Stimulated activated CD8-positive, alpha-beta memory T cell treated with anti-CD3 and anti-CD28 coated beads, Interleukin-7, amount 100 ng/mL, for 4 hours (primary cell): ENCODE data around the gene TMPRSS11D.

Experiments used
- DNase-seq, 2 donors: peaks; one replicate each; pipeline ENCODE4 v3.0.0-alpha.2; 2020; ENCODE audit warnings: low read depth in 2 of 2

The TMPRSS11D gene, protein sequence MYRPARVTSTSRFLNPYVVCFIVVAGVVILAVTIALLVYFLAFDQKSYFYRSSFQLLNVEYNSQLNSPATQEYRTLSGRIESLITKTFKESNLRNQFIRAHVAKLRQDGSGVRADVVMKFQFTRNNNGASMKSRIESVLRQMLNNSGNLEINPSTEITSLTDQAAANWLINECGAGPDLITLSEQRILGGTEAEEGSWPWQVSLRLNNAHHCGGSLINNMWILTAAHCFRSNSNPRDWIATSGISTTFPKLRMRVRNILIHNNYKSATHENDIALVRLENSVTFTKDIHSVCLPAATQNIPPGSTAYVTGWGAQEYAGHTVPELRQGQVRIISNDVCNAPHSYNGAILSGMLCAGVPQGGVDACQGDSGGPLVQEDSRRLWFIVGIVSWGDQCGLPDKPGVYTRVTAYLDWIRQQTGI

DNA sequence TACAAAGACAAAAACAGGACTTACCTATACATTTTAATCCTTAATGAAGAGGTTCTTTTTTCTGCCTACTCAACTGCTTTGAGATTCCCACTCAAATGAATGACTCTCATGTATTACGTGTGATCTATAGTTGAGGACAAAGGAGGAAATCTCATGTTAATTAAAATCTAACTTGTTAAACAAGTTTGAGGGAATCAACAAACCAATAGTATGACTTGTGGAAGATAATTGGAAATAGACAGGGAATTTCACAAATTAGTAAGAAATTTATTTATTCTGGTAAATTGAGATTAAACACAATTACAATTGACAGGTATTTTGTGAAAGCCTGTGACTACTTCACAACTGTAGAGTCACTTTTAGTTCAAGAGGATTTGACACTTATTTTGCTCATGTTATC, at the start of gene TMPRSS11D:
Gene TMPRSS11D (minus strand): TSS at position 101 of the 400 bp plus-strand sequence. CDS start 69 bp downstream, at position 32.
- DNase-seq = no peak

DNA sequence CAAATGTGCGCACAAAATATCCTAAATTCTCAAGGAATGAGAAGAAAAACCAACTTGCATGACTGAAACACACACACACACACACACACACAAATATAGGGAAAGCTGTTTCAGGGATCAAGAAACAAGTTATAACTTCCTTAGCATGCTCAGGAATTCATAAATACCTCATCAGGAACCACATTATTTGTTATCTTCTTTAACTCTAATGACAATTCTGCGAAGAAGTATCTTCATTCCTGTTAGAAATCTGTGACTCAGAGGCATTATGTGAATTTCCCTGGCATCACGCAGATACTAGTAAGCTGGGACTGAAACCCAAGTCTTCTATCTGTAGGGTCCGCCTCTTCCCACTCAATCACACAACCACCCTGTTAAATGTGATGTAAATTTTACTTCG, 49.2 kb upstream of the TMPRSS11D start:
- DNase-seq = no peak

DNA sequence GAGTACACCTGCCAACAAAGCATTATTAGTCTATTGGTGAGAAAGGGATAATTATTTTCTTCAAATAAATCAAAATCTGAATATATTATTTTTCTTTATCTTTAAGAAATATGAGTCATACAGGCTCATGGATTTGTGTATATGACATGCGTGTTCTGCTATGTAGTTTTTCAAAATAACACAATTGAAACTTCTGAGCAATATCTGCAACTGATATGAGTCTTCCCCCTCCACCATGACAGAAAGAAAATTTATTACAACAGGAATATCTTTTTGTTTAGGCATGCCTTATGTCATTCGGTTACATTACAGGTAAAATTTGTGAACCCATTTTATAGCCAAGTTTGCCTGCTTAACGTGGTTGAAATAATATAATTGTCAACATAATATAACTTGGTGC, 47.5 kb upstream of the TMPRSS11D start:
- no peak for DNase-seq

DNA sequence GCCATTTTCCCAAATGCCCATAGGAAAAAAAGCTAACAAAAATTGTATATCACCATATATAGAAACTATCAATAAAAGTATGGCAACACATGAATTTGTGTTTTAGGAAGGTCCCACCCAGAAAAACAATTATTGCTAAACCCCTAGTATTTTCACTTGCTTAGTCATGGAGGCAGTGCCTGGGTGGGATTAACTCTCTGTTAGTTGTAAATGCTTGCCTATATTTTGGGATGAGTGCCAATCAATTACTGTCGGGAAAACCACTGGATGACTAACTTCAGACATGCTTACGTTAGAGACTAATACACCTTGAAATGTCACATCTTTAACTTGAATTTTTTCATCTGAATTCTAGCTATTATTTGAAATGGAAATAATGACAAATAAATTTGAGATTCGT, 45.6 kb upstream of the TMPRSS11D start:
- no peak for DNase-seq

GRCh38 chr4:67928546-67928945, 44.7 kb upstream of the TMPRSS11D start:
- DNase-seq = no peak

DNA sequence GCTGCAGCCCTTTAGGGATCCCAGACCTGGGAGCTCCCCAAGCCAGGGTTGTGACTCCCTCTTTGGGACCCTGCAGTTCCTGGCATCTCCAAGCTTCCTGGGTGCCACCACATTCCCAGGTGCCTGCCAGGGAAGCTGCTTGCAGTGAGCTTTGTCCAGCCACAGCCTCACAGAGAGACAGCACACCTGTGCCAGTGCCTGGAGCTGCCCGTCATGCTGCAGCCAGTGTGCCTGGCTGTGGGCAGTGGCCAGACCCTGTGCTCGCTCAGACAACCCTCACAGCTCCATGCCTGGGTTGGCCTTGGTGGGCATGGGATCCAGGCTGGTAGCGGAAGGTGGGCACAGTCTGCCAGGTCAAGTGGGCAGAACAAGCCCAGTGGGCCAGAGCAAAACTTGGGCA, 43.4 kb upstream of the TMPRSS11D start:
- no peak for DNase-seq

- no peak for DNase-seq
Measured at GRCh38 chr4:67926485-67926884, 42.7 kb upstream of the TMPRSS11D start.

DNA sequence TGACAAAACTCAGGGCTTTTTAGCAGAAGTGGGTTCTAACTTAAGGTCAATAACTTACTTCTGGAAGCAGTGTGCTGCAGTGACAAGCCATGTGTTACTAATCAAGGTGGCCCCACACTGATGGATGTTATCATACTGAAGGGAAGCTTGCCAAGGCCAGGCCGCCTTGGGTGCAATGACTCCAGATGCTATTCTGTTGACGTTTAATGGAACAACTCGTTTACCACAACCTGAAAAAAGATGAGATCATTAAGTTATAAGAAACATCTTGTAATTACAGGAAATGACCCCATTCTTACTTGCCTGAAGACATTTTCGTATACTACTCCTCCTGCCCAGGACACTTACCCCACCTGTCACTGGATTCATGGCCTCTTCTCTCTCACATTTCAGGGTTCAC, 38.9 kb upstream of the TMPRSS11D start:
- no peak for DNase-seq

GRCh38 chr4:67918428-67918827, 34.6 kb upstream of the TMPRSS11D start:
- DNase-seq = no peak

DNA sequence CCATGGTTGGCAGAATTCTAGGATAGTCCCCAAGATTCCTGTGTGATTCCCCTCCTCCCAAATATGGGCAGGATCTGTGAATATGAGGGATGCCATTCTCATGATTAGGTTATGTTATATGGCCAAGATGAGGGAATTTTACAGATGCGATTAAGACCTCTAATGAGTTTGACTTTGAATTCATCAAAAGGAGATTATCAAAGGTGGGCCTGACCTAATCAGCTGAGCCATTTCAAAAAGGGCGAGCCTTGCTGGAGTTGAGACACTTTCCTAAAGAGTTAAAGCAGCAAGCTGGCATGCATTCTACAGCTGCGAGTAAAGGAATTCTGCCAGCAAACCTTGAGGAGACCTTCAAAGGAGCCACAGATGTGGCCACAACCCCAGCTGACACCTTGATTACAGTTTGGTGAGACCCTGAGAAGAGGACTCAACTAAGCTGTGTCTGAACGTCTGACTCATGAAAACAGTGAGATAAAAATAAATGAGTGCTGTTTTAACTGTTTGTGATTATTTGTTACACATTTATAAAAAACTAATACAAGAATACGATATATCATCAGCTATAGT, 31.7 kb upstream of the TMPRSS11D start:
- DNase-seq = no peak

GRCh38 chr4:67912080-67912479, 28.3 kb upstream of the TMPRSS11D start:
- DNase-seq = no peak

DNA sequence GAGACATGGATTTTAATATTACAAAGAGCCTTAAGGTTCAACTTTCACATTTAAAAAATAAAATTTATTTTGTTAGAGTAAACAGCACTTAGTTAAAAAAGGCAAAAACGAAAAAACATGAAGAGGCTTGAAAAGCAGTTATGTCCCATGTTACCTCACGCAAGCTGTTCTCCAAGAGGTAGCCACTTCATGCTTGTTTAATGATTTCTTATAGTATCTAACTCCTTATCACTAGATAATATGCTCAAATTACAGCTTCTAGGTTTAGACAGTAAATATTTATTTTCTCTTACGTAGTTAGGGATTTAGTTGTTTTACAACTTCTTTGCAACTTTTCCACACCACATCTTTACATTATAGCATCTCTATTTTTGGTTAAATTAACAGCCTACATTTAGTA, 27.8 kb upstream of the TMPRSS11D start:
- no peak for DNase-seq

- DNase-seq = no peak
Measured at GRCh38 chr4:67911141-67911540, 27.3 kb upstream of the TMPRSS11D start.

DNA sequence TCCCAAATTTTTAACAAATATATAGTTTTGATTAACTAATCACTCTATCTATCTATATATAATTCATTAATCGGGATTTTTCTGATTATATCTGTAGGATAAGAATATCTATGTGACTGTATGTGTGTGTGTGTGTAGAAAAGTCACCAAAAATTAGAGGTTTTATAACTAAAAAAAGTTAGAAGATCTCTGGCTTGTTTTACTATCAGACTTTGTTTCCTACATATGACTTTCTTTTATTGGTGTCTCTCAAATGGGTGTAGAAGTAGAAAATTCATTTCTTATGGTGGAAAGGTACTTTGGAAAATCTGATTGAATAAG, 26.7 kb upstream of the TMPRSS11D start:
- DNase-seq = no peak

DNA sequence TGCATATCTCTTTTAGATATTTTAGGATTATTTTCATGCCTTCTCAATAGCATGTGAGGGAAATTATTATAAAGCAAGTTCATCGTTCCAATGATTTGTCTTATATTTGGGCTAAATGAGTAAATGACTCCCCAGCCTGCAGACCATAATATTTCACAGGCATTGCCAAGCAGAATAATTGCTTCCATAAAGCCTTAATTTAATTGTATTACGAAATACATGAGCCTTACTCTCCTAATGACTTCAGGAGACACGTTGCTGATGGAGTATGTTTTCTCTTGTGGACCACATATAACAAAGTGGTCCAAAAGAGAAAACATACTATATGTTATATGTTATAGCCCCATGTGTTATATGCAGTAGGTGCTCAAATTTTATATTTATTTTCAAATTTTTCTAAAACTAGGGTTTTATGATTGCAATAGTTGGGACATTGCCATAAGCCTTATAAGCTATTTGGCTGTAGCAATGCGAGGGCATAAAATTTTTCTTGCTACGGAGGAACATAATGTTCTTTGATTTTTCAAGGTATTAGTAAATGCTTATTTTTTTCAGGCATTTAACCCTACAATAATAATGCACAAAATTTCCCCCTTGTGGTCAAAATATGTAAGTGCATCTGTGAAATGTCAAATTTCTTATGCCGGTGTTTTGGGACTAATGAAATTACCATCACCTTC, 26.2 kb upstream of the TMPRSS11D start:
- no peak for DNase-seq

DNA sequence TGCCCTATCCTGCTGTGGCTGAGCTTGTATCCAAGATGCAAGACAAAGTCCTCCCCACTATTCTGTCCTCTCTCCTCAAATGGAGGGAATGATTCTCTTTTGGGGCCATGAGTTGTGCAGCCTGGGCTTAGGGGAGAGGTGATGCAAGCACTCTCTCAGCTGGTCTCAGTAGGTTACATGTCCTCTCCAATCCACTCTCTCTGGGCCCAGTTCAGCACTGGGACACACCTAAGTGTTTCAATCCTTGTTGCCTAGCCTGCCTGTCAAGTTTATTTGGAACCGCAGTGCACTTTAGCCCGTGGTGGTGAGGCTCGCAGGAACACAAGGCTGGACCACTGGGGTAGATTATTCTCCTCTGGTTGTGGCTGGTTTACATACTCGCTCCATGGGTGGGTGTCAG, 23.8 kb upstream of the TMPRSS11D start:
- DNase-seq = no peak

- DNase-seq = no peak
Measured at GRCh38 chr4:67899096-67899495, 15.3 kb upstream of the TMPRSS11D start.

GRCh38 chr4:67897686-67898085, 13.9 kb upstream of the TMPRSS11D start:
- DNase-seq = no peak

- no peak for DNase-seq
Measured at GRCh38 chr4:67896421-67897065, 12.7 kb upstream of the TMPRSS11D start.

GRCh38 chr4:67894659-67895058, 10.9 kb upstream of the TMPRSS11D start:
- no peak for DNase-seq

DNA sequence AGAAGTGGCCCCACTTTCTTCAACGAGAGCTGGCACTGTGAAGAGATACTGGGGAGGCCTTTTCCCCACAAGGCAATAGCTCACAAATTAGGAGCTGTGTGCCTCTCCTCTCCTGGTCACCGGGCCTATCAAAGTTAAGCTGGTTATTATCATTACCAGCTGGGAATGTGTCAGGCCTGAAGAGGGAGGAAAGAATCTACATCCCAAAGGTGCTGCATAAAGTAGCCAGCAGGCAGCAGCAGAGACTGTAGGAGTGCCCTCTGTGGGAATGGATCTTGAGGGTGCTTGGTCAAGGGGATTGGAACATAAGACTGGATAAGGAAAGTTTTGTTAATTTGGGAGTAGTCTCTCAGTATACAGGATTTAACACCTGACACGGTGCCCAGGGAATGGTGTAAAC, 9.1 kb upstream of the TMPRSS11D start:
- no peak for DNase-seq

GRCh38 chr4:67892253-67892652, 8.5 kb upstream of the TMPRSS11D start:
- DNase-seq = no peak

DNA sequence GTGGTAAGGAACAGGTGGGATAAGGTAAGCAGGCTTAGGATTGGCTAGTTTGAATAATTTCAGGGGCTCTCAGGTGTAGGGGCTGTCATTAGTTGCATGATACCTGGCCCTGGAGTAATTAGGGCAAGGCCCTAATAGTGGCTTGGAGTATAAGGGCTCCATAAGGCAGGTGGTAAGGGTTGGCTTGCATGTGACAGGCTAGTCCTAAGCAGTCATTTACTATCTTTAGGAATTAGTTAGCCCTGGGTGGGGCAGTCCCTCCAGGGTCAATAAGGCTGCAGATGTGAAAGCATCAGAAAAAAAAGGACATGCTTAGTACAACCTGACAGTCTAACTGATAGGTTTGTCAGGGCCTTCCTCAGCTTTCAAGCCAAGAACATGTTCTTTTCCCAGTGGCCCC, 7.8 kb upstream of the TMPRSS11D start:
- no peak for DNase-seq
